HCT116 (cell line): ENCODE data around the gene MRRF. TPM values are rescaled to one million over a fixed set of nuclear protein-coding genes. Genes with fewer than 3 reads are reported as not detected.

ENCODE experiments used
- ATAC-seq: fragments of 200-7000 bp; cut with Tn5 transposase; 2 replicates; pipeline ENCODE4 v1.9.1; 2020; ENCODE audit warnings: mild to moderate bottlenecking, moderate library complexity
- BruUV-seq: library from RNA; stranded (reverse); fragments of 400-500 nt; replicated peaks from 2 replicates; lab custom pipeline; 2021; lab: Mats Ljungman, UMichigan
- CTCF ChIA-PET: fragments of 300-600 bp; sonication (Branson Sonifier 250); formaldehyde crosslinking; loops from one replicate; lab custom pipeline; 2021; ENCODE audit warnings: antibody characterized with exemption; lab: Charles Lee
- POLR2A ChIA-PET: fragments of 300-600, 350-600 bp; sonication (Branson Sonifier 250); formaldehyde crosslinking; loops from one replicate; lab custom pipeline; 2021; ENCODE audit warnings: antibody characterized with exemption; lab: Charles Lee
- RAD21 ChIA-PET, 2 experiments: fragments of 300-600 bp; sonication (Branson Sonifier 250); formaldehyde crosslinking; loops; one replicate each; lab custom pipeline; 2023; ENCODE audit warnings: low total read pairs in 2 of 2; ENCODE audit not compliant: uncharacterized antibody in 2 of 2, unreplicated experiment in 2 of 2, low non-redundant PET in 1 of 2; lab: Charles Lee
- DNase-seq: peaks from one replicate; pipeline ENCODE4 v3.0.0-alpha.2; 2010; ENCODE audit warnings: low read depth, low spot score
- H2AFZ ChIP-seq: fragments of 200-600 bp; shearing (Covaris generic), sonication (generic); 2 replicates; pipeline ENCODE4 v1.6.1; 2017; ENCODE audit warnings: low read depth, mixed run types, mixed read lengths, antibody characterized with exemption, low read length; ENCODE audit not compliant: poor library complexity, severe bottlenecking
- H3K27ac ChIP-seq: 2 replicates; pipeline ENCODE4 v1.5.1; 2012; ENCODE audit warnings: low read depth, low read length
- H3K27me3 ChIP-seq: fragments of 200-600 bp; sonication (generic); 2 replicates; pipeline ENCODE4 v1.6.1; 2016; ENCODE audit warnings: mixed run types, low read length, mixed read lengths; ENCODE audit not compliant: insufficient read depth
- H3K36me3 ChIP-seq, 2 experiments: fragments of 200-500 bp in 1 of 2; fragments of 200-600 bp in 1 of 2; sonication (Bioruptor generic) in 1 of 2; sonication (generic) in 1 of 2; 2 replicates each; pipeline versions ENCODE4 v1.5.1 to v1.6.1; 2014 to 2016; ENCODE audit warnings: low read length in 2 of 2, inconsistent platforms in 1 of 2, mixed read lengths in 1 of 2, mixed run types in 1 of 2; ENCODE audit not compliant: insufficient read depth in 2 of 2, control insufficient read depth in 1 of 2
- H3K4me1 ChIP-seq, 2 experiments: fragments of 200-600 bp in 1 of 2; sonication (generic) in 1 of 2; 2 replicates each; pipeline versions ENCODE4 v1.5.1 to v1.6.1; 2012 to 2017; ENCODE audit warnings: low read length in 2 of 2, inconsistent platforms in 1 of 2, mild to moderate bottlenecking in 1 of 2, mixed read lengths in 1 of 2, mixed run types in 1 of 2, moderate library complexity in 1 of 2; ENCODE audit not compliant: insufficient read depth in 2 of 2, control insufficient read depth in 1 of 2
- H3K4me2 ChIP-seq: fragments of 200-600 bp; sonication (generic); 2 replicates; pipeline ENCODE4 v1.6.1; 2017; ENCODE audit warnings: mixed run types, low read length, mixed read lengths
- H3K4me3 ChIP-seq, 2 experiments: fragments of 200-600 bp in 1 of 2; sonication (generic) in 1 of 2; replicated peaks in 1 of 2; 2 replicates each; pipeline ENCODE4 v1.5.1; 2011 to 2016; ENCODE audit warnings: low read length in 2 of 2, control low read depth in 1 of 2, low read depth in 1 of 2, mild to moderate bottlenecking in 1 of 2, mixed read lengths in 1 of 2, mixed run types in 1 of 2
- H3K79me2 ChIP-seq: fragments of 200-600 bp; sonication (generic); 2 replicates; pipeline ENCODE4 v1.6.1; 2017; ENCODE audit warnings: mild to moderate bottlenecking, mixed run types, low read length, moderate library complexity, mixed read lengths; ENCODE audit not compliant: insufficient read depth
- H3K9ac ChIP-seq: fragments of 200-600 bp; sonication (generic); 2 replicates; pipeline ENCODE4 v1.6.1; 2016; ENCODE audit warnings: low read length, mixed read lengths
- H3K9me2 ChIP-seq: fragments of 200-600 bp; sonication (generic), shearing (Covaris generic); 2 replicates; pipeline ENCODE4 v1.6.1; 2017; ENCODE audit warnings: mixed run types, mild to moderate bottlenecking, moderate library complexity; ENCODE audit not compliant: insufficient read depth
- H3K9me3 ChIP-seq, 2 experiments: fragments of 200-500 bp in 1 of 2; fragments of 200-600 bp in 1 of 2; sonication (Bioruptor generic) in 1 of 2; sonication (generic) in 1 of 2; 2 replicates each; pipeline ENCODE4 v1.6.1; 2014 to 2017; ENCODE audit warnings: low read length in 2 of 2, mixed read lengths in 2 of 2, inconsistent platforms in 1 of 2, low read depth in 1 of 2, mild to moderate bottlenecking in 1 of 2, mixed run types in 1 of 2, moderate library complexity in 1 of 2; ENCODE audit not compliant: control insufficient read depth in 1 of 2, insufficient read depth in 1 of 2
- H4K20me1 ChIP-seq: fragments of 200-600 bp; sonication (generic), shearing (Covaris generic); 2 replicates; pipeline ENCODE4 v1.6.1; 2017; ENCODE audit warnings: mixed run types, mild to moderate bottlenecking, moderate library complexity; ENCODE audit not compliant: insufficient read depth
- CEBPB ChIP-seq: IDR thresholded peaks from 2 replicates; pipeline ENCODE4 v1.6.1; 2012; ENCODE audit warnings: low read depth
- FOSL1 ChIP-seq: IDR thresholded peaks from 2 replicates; pipeline ENCODE4 v1.6.1; 2012; ENCODE audit warnings: low read depth
- POLR2A ChIP-seq: IDR thresholded peaks from 2 replicates; pipeline ENCODE4 v1.7.0; 2011; ENCODE audit warnings: borderline replicate concordance; ENCODE audit not compliant: insufficient read depth, insufficient read length; ENCODE audit errors: extremely low read depth
- POLR2AphosphoS5 ChIP-seq: IDR thresholded peaks from 2 replicates; pipeline ENCODE4 v1.6.1; 2011; ENCODE audit warnings: mild to moderate bottlenecking, low read depth, low read length, moderate library complexity
- RAD21 ChIP-seq: IDR thresholded peaks from 2 replicates; pipeline ENCODE4 v1.6.1; 2012; ENCODE audit warnings: low read depth, mild to moderate bottlenecking
- REST ChIP-seq: IDR thresholded peaks from 2 replicates; pipeline ENCODE4 v1.6.1; 2012; ENCODE audit warnings: low read depth
- SRF ChIP-seq: IDR thresholded peaks from 2 replicates; pipeline ENCODE4 v1.6.1; 2012; ENCODE audit warnings: low read depth
- ZFX ChIP-seq: fragments of 450-650 bp; IDR thresholded peaks from 2 replicates; pipeline ENCODE4 v1.6.1; 2017
- intact Hi-C: fragments of 100-400 bp; cut with micrococcal nuclease; formaldehyde crosslinking; loops from 2 replicates; pipeline ENCODE4 v1.10.0; 2022
- total RNA-seq: library from RNA; stranded (reverse); gene quantifications from one replicate; pipeline ENCODE4 v1.2.1, GENCODE V29; 2021; ENCODE audit not compliant: unreplicated experiment

MRRF gene
- total RNA-seq, 1 experiment from 2014 or later, result 88.6 TPM

GRCh38 chr9:122261469-122261881 lies 3.2 kb upstream of the MRRF start:
- no peaks in the 10 kb centered on the region for H3K9me3 ChIP-seq
- ChIA-PET CTCF (no interaction called here), POLR2A (no interaction called here), RAD21 (no interaction called here)
- peaks cover 6 to 20% of the 10 kb centered on the region in 2 experiments for H3K4me1 ChIP-seq
- peaks cover 82% of the 10 kb centered on the region for H3K79me2 ChIP-seq
- DNase-seq, result no peak
- H3K9ac ChIP-seq, result no peak overlapping the region
- no TSS peak for BruUV-seq
- no peak overlapping the region for H3K27ac ChIP-seq
- no peaks in the 10 kb centered on the region for H4K20me1 ChIP-seq
- no peak for ATAC-seq
- H3K27me3 ChIP-seq, result no peaks in the 10 kb centered on the region
- H3K4me3 ChIP-seq, result no peak overlapping the region
- H3K4me2 ChIP-seq, result no peak overlapping the region
- no peaks in the 10 kb centered on the region for H3K9me2 ChIP-seq
- intact Hi-C loops, result no loop called here
- TF ChIP-seq SRF, result peak; percentile 34; the same call in 1 of the 2 replicates
- no peak for TF ChIP-seq ZFX
- no peak overlapping the region for H2AFZ ChIP-seq
- H3K36me3 ChIP-seq, result peaks cover 12 to 24% of the 10 kb centered on the region in 2 experiments; a peak in 3 of 4 replicates

GRCh38 chr9:122262073-122262472 lies 2.6 kb upstream of the MRRF start:
- TF ChIP-seq SRF (no peak), POLR2A (no peak), RAD21 (no peak), POLR2AphosphoS5 (no peak), REST (no peak), ZFX (no peak), CEBPB (no peak), FOSL1 (no peak)
- H3K27ac ChIP-seq, result no peak overlapping the region
- no peak overlapping the region for H3K4me3 ChIP-seq
- no peak overlapping the region for H3K4me2 ChIP-seq
- H4K20me1 ChIP-seq, result no peaks in the 10 kb centered on the region
- H3K4me1 ChIP-seq, result peaks cover 6 to 20% of the 10 kb centered on the region in 2 experiments
- no TSS peak for BruUV-seq
- no peaks in the 10 kb centered on the region for H3K9me2 ChIP-seq
- DNase-seq (no peak), ATAC-seq (no peak)
- RAD21 ChIA-PET, result no interaction called here
- H3K27me3 ChIP-seq, result no peaks in the 10 kb centered on the region
- intact Hi-C loops, result no loop called here
- peaks cover 12 to 24% of the 10 kb centered on the region in 2 experiments; a peak in 3 of 4 replicates for H3K36me3 ChIP-seq
- no peak overlapping the region for H2AFZ ChIP-seq
- CTCF ChIA-PET, result no interaction called here
- peaks cover 81% of the 10 kb centered on the region for H3K79me2 ChIP-seq
- no peak overlapping the region for H3K9ac ChIP-seq
- no peaks in the 10 kb centered on the region for H3K9me3 ChIP-seq
- POLR2A ChIA-PET, result no interaction called here
